PC-9 (cell line): ENCODE results near the gene MYCN. TPM values are rescaled to one million over a fixed set of nuclear protein-coding genes. Genes with fewer than 3 reads are reported as not detected.

Source experiments
- BruUV-seq: library from RNA; stranded (reverse); fragments of 400-500 nt; replicated peaks from 2 replicates; lab custom pipeline; 2021; lab: Mats Ljungman, UMichigan
- CTCF ChIA-PET: fragments of 300-600 bp; sonication (Branson Sonifier 250); formaldehyde crosslinking; loops from one replicate; lab custom pipeline; 2022; ENCODE audit warnings: antibody characterized with exemption; lab: Charles Lee
- POLR2A ChIA-PET: fragments of 300-600 bp; sonication (Branson Sonifier 250); formaldehyde crosslinking; loops from one replicate; lab custom pipeline; 2022; ENCODE audit warnings: antibody characterized with exemption; ENCODE audit not compliant: unreplicated experiment; lab: Charles Lee
- DNase-seq, 2 experiments: peaks; one replicate each; pipeline versions ENCODE4 v3.0.0 to v3.0.0-alpha.2; 2015 to 2022; ENCODE audit warnings: mixed read lengths in 1 of 2
- H2AFZ ChIP-seq: fragments of 200-600 bp; sonication (generic); 2 replicates; pipeline ENCODE4 v1.8.1; 2017; ENCODE audit warnings: antibody characterized with exemption
- H3F3A ChIP-seq: fragments of 200-600 bp; sonication (generic); 2 replicates; pipeline ENCODE4 v1.8.1; 2017; ENCODE audit warnings: antibody characterized with exemption, mild to moderate bottlenecking, low read depth; ENCODE audit not compliant: insufficient read depth
- H3K27ac ChIP-seq: fragments of 200-600 bp; sonication (generic); 2 replicates; pipeline ENCODE4 v1.6.1; 2016; ENCODE audit warnings: mixed run types
- H3K27me3 ChIP-seq: fragments of 200-600 bp; sonication (generic); 2 replicates; pipeline ENCODE4 v1.6.1; 2016; ENCODE audit warnings: low read depth, mixed run types; ENCODE audit not compliant: insufficient read depth
- H3K36me3 ChIP-seq: fragments of 200-600 bp; sonication (generic); 2 replicates; pipeline ENCODE4 v1.6.1; 2016; ENCODE audit warnings: low read depth, mixed run types
- H3K4me1 ChIP-seq: fragments of 200-600 bp; sonication (generic); replicated peaks from 2 replicates; pipeline ENCODE4 v1.6.1; 2016; ENCODE audit warnings: mixed run types; ENCODE audit not compliant: insufficient read depth
- H3K4me2 ChIP-seq: fragments of 200-600 bp; sonication (generic); 2 replicates; pipeline ENCODE4 v1.6.1; 2017; ENCODE audit warnings: mixed run types
- H3K4me3 ChIP-seq: fragments of 200-600 bp; sonication (generic); 2 replicates; pipeline ENCODE4 v1.6.1; 2016; ENCODE audit warnings: mixed run types
- H3K79me2 ChIP-seq: fragments of 200-600 bp; sonication (generic); 2 replicates; pipeline ENCODE4 v1.6.1; 2017; ENCODE audit warnings: low read depth, mixed run types
- H3K9me2 ChIP-seq: fragments of 200-600 bp; sonication (generic); 2 replicates; pipeline ENCODE4 v1.8.1; 2017; ENCODE audit warnings: mild to moderate bottlenecking; ENCODE audit not compliant: insufficient read depth
- H3K9me3 ChIP-seq: fragments of 200-600 bp; sonication (generic); 2 replicates; pipeline ENCODE4 v1.8.1; 2016; ENCODE audit warnings: low read depth; ENCODE audit not compliant: insufficient read depth
- H4K20me1 ChIP-seq: fragments of 200-600 bp; sonication (generic); 2 replicates; pipeline ENCODE4 v1.8.1; 2017; ENCODE audit not compliant: insufficient read depth
- CTCF ChIP-seq: fragments of 200-600 bp; sonication (generic); conservative IDR thresholded peaks from 2 replicates; pipeline ENCODE4 v1.6.1; 2017; ENCODE audit warnings: mixed run types, antibody characterized with exemption, mild to moderate bottlenecking, moderate library complexity
- EZH2 ChIP-seq: fragments of 200-600 bp; sonication (generic); IDR thresholded peaks from 2 replicates; pipeline ENCODE4 v1.8.0; 2017; ENCODE audit warnings: antibody characterized with exemption, low read depth
- intact Hi-C: fragments of 100-400 bp; cut with micrococcal nuclease; formaldehyde crosslinking; loops from one replicate; pipeline ENCODE4 v1.10.0; 2022; ENCODE audit not compliant: unreplicated experiment
- total RNA-seq: library from RNA; stranded (reverse); gene quantifications from 2 replicates; pipeline ENCODE4 v1.2.3, GENCODE V29; 2021

MYCN gene
- total RNA-seq, 1 experiment from 2014 or later = not detected

- H3K4me2 ChIP-seq = no peak overlapping the region
- POLR2A ChIA-PET = no interaction called here
- intact Hi-C loops = no loop called here
Observed at GRCh38 chr2:15944325-15945017, 4.1 kb downstream of the MYCN start.

GRCh38 chr2:15945909-15946705 lies 5.8 kb downstream of the MYCN start:
- Histone ChIP-seq H3K9me2 (no peaks in the 10 kb centered on the region), H3F3A (no peaks in the 10 kb centered on the region), H3K4me2 (no peak overlapping the region), H3K79me2 (no peaks in the 10 kb centered on the region), H2AFZ (no peak overlapping the region), H4K20me1 (no peaks in the 10 kb centered on the region), H3K4me1 (no peaks in the 10 kb centered on the region), H3K4me3 (no peak overlapping the region), H3K9me3 (no peaks in the 10 kb centered on the region), H3K27ac (no peak overlapping the region), H3K27me3 (peaks cover 78% of the 10 kb centered on the region), H3K36me3 (no peaks in the 10 kb centered on the region)
- TF ChIP-seq EZH2 (no peak), CTCF (no peak)
- intact Hi-C loops = no loop called here
- ChIA-PET CTCF (no interaction called here), POLR2A (no interaction called here)
- BruUV-seq = no TSS peak
- no peak for DNase-seq

More at GRCh38 chr2:15944325-15945017, 4.1 kb downstream of the MYCN start:
- H3K9me2 ChIP-seq = no peaks in the 10 kb centered on the region
- H3F3A ChIP-seq = no peaks in the 10 kb centered on the region
- no peaks in the 10 kb centered on the region for H3K79me2 ChIP-seq
- H3K4me3 ChIP-seq = no peak overlapping the region
- CTCF ChIA-PET = no interaction called here
- no TSS peak for BruUV-seq
- H2AFZ ChIP-seq = no peak overlapping the region
- TF ChIP-seq CTCF = no peak
- no peak for TF ChIP-seq EZH2
- H3K4me1 ChIP-seq = no peaks in the 10 kb centered on the region
- DNase-seq = no peak
- no peaks in the 10 kb centered on the region for H4K20me1 ChIP-seq
- peaks cover 70% of the 10 kb centered on the region for H3K27me3 ChIP-seq
- no peaks in the 10 kb centered on the region for H3K36me3 ChIP-seq
- H3K9me3 ChIP-seq = no peaks in the 10 kb centered on the region
- no peak overlapping the region for H3K27ac ChIP-seq

GRCh38 chr2:15946983-15947382 lies 6.6 kb downstream of the MYCN start:
- no peak overlapping the region for H2AFZ ChIP-seq
- no TSS peak for BruUV-seq
- H3K79me2 ChIP-seq = no peaks in the 10 kb centered on the region
- intact Hi-C loops = no loop called here
- H3K4me3 ChIP-seq = no peak overlapping the region
- no peaks in the 10 kb centered on the region for H3K4me1 ChIP-seq
- H3K27me3 ChIP-seq = peaks cover 80% of the 10 kb centered on the region
- TF ChIP-seq CTCF = no peak
- TF ChIP-seq EZH2 = no peak
- no peaks in the 10 kb centered on the region for H3F3A ChIP-seq
- H3K9me2 ChIP-seq = no peaks in the 10 kb centered on the region
- H3K27ac ChIP-seq = no peak overlapping the region
- H3K9me3 ChIP-seq = no peaks in the 10 kb centered on the region
- H3K36me3 ChIP-seq = no peaks in the 10 kb centered on the region
- DNase-seq = no peak
- POLR2A ChIA-PET = no interaction called here
- no peak overlapping the region for H3K4me2 ChIP-seq
- CTCF ChIA-PET = no interaction called here
- no peaks in the 10 kb centered on the region for H4K20me1 ChIP-seq
